Measurements from ENCODE around the gene JAK1.
"Not testable (repeated sequence)": the region's sequence is repeated elsewhere in the genome, so short reads cannot be mapped to it uniquely, and the experiment has no call there.

The JAK1 gene

DNA sequence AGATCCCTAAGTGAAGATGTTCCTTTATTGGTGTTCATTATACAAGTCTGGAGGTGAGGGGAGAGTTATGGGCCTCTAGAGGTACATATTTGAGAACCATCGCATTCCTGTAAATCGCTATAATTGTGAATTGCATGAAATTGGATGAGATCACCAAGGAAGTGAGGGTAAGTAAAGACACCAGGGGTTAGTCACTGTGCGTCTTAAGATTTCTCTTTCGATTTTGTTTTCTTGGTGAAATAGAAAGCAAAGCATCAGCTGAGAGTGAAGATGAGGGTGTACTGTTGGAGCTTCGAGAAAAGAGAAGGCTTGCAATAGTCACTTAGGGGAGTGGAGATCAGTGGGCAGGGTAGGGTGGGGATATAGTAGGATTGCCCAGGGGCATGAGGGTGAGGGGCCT lies 139.4 kb downstream of the JAK1 start:
- DNase-seq = peak; percentile 61

GRCh38 chr1:64823691-64824476 lies 142.5 kb downstream of the JAK1 start:
- DNase-seq = peak; percentile 76

DNA sequence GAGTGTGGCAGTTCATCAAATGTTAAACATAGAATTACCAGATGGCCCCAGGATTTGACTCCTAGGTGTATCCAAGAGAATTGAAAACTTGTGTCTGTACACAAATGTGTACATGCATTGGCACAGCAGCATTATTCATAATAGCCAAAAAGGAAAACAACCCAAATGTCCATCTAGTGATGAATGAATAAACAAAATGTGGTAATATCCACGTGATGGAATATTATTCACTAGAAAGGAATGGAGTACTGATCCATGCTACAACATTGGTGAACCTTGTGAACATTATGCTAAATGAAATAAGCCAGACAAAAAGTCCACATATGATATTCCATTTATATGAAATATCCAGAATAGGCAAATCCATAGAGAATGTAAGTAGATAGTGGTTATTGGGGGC lies 143.7 kb downstream of the JAK1 start:
- DNase-seq = no peak

DNA sequence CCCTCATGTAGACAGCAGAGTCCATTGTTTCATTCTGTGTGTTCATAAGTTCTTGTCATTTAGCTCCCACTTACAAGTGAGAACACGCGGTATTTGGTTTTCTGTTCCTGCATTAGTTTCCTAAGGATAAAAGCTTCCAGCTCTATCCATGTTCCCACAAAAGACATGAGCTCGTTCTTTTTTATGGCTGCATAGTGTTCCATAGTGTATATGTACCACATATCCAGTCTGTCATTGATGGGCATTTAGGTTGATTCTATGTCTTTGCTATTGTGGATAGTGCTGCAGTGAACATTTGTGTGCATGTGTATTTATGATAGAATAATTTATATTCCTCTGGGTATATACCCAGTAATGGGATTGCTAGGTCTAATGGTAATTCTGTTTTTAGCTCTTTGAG lies 145.8 kb downstream of the JAK1 start:
- DNase-seq = not testable (repeated sequence)

DNA sequence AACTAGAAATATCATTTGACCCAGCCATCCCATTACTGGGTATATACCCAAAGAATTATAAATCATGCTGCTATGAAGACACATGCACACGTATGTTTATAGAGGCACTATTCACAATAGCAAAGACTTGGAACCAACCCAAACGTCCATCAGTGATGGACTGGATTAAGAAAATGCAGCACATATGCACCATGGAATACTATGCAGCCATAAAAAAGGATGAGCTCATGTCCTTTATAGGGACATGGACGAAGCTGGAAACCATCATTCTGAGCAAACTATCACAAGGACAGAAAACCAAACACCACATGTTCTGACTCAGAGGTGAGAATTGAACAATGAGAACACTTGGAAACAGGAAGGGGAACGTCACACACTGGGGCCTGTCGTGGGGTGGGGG lies 149.0 kb downstream of the JAK1 start:
- DNase-seq = not testable (repeated sequence)

DNA sequence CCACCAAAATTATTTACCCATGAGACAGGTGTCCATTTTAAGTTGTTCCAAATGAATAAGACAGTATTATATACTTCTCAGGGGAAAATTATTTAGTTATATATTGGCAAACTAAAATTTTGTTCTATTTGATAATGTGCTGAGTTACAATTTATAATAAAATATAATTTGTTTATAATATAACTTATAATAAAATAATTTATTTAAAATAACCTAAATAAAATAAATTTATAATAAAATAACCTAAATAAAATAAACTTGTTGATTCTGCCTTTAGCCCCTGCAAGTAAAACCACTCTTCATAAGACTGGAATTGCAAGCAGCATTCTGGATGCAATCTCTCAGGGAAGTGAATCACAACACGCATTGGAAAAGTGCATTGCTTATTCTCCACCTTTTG lies 151.9 kb downstream of the JAK1 start:
- no peak for DNase-seq

GRCh38 chr1:64811131-64811530 lies 155.2 kb downstream of the JAK1 start:
- DNase-seq = no peak

DNA sequence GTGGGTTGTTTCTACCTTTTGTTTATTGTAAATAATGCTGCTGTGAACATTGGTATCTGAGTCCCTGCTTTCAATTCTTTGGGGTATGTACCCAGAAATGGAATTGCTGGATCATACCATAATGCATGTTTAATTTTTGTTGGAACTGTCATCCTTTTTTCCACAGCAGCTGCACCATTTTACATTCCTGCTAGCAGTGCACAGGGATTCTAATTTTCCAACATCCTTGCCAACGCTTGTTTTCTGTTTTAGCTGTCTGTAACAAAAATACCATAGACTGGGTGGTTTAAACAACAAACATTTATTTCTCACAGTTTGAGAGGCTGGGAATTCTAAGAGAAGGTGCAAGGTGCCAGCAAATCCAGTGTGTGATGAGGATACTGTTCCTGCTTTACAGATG lies 156.3 kb downstream of the JAK1 start:
- no peak for DNase-seq

DNA sequence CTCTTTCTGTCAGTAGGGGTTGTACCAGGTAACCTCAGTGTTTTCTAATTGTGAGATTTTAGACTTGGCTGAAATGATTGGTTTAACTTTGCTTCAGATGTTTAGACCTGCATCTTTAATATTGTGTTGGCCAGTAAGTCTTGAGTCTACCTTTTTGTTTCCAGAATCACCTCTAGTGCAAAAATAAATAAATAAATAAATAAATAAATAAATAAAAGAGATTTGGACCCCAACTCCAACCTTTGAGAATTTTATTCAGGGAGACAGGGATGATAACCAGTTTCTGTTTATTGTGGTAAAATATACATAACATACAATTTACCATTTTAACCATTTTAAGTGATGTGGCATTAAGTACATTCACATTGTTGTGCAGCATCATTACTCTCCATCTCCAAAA lies 157.0 kb downstream of the JAK1 start:
- DNase-seq = no peak

DNA sequence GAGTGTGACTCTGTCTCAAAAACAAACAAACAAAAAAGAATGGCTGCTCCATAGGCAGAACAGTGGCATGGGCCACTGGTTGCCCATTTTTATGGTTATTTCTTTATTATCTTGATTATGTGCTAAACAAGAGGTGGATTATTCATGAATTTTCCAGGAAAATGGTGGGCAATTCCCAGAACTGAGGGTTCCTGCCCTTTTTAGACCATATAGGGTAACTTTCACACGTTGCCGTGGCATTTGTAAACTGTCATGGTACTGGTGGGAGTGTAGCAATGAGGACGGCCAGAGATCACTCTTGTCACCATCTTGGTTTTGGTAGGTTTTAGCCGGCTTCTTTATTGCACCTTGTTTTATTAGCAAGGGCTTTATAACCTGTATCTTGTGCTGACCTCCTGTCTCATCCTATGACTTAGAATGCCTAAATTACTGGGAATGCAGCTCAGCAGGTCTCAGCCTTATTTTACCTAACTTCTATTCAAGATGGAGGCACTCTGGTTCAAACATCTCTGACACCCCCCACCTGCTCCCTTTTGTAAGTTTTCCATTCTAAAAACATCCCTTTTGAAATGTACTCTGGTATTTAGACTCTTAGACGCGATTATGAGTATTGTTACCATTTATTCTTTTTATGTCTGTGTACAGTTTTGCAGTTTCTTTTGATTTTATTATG lies 164.4 kb downstream of the JAK1 start:
- no peak for DNase-seq

GRCh38 chr1:64798872-64799271 lies 167.5 kb downstream of the JAK1 start:
- no peak for DNase-seq

DNA sequence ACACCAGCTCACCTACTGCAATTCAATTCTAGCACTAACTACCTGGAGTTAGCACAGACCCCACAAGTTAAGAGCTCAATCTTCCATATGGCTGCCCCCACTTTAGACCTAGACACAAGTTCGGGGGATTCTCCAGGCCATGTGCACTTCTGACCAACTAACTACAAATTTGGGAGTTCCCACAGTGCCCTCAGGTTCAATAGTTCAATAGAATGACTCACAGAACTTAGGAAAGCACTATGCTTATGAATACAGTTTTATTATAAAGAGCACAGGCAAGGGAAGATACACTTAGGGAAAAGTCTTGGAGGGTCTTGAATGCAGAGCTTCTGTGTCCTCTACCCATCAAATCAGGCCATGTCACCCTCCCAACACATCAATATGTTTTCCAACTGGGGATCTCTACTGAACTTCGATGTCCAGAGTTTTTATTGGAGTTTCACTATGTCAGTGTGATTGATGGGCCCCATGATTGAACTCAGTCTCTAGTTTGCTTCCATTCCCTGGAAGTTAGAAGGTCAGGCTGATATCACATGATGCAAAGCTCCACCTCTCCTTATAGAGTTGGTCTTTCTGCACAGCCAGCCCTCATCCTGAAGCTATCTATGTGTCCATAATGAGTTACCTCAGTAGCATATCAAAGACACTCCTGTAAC lies 175.4 kb downstream of the JAK1 start:
- no peak for DNase-seq

Data from CD4-positive, alpha-beta T cell treated with Interleukin-10 for 1 hour (primary cell).